ENCODE measurements around the gene ZMYND8. TPM values are rescaled to one million over a fixed set of nuclear protein-coding genes. Genes with fewer than 3 reads are reported as not detected.
"Not testable (repeated sequence)": the region's sequence is repeated elsewhere in the genome, so short reads cannot be mapped to it uniquely, and the experiment has no call there.

Gene ZMYND8
- total and polyA plus RNA-seq, 7 donors, result 7.8 to 46.0 (median 24.8) TPM

- H3K36me3 ChIP-seq, result no peaks in the 10 kb centered on the region
- no peak overlapping the region for H3K27ac ChIP-seq
- H3K4me1 ChIP-seq, result no peaks in the 10 kb centered on the region
- DNase-seq, result no peak
- no peak overlapping the region for H3K4me3 ChIP-seq
- WGBS, 2 donors, result 95 to 96% methylated on average over 6 of the region's 6 CpGs
- TF ChIP-seq POLR2AphosphoS5 (IDR thresholded peaks at IDR 0.05) (no peak), POLR2A (IDR thresholded peaks at IDR 0.05) (no peak), CTCF (IDR thresholded peaks at IDR 0.05) (no peak), EP300 (IDR thresholded peaks at IDR 0.05) (no peak)
- H3K9me3 ChIP-seq, result no peaks in the 10 kb centered on the region
- no peaks in the 10 kb centered on the region for H3K27me3 ChIP-seq
- intact Hi-C loops (cut with DNase I), result no loop called here
Observed at GRCh38 chr20:47391276-47392010, 34.9 kb upstream of the ZMYND8 start.

DNA sequence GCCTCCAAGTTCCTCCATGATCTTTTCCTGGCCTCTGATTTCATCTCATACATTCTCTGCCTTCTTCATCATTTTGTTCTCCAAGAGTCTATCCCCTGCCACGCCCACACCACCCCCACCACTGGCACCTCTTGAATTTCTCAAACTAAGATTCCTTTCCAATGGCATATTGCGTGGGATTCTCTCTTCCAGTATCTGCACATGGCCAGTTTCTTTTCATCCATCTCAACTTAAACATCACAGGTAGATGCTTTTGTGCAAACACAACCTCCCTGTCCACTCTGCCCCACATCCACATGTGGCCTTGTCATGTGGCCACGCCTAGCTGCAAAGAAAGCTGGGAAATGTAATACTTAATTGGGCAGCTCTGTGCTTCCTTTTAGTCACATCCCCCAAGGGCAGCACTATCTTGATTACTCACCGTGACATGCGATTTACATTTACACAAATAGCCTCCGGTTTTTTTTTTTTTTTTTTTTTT is 33.4 kb upstream of the ZMYND8 start:
- 80 to 86% methylated on average over 6 of the region's 6 CpGs for WGBS, 2 donors
- intact Hi-C loops (cut with DNase I), result loop anchor here (10.0 kb wide), 1 partner anchor 635 kb away; no protein-coding TSS in a partner anchor

GRCh38 chr20:47385968-47386367 is 29.5 kb upstream of the ZMYND8 start:
- intact Hi-C loops (cut with DNase I), result loop anchor here (2.0 to 10.0 kb wide), 2 partner anchors 235 to 631 kb away; no protein-coding TSS in a partner anchor
- not testable (repeated sequence) for H3K36me3 ChIP-seq, H3K4me3 ChIP-seq, H3K9me3 ChIP-seq, DNase-seq, H3K27me3 ChIP-seq
- WGBS, 2 donors, result 96 to 98% methylated on average over 5 of the region's 5 CpGs
- Histone ChIP-seq H3K27ac (peak overlapping the region in 1 of 4 donors; percentile 23), H3K4me1 (peaks cover 0 to 16% (median 12%) of the 10 kb centered on the region in 4 donors)

More for the DNA sequence above, 33.4 kb upstream of the ZMYND8 start:
- DNase-seq, result no peak
- Histone ChIP-seq H3K4me3 (no peak overlapping the region), H3K4me1 (peaks cover 0 to under 1% (median under 1%) of the 10 kb centered on the region in 4 donors), H3K27me3 (no peaks in the 10 kb centered on the region), H3K36me3 (no peaks in the 10 kb centered on the region), H3K9me3 (no peaks in the 10 kb centered on the region), H3K27ac (no peak overlapping the region)
- TF ChIP-seq EP300 (IDR thresholded peaks at IDR 0.05), result no peak
- no peak for TF ChIP-seq POLR2AphosphoS5 (IDR thresholded peaks at IDR 0.05)
- TF ChIP-seq POLR2A (IDR thresholded peaks at IDR 0.05), result no peak
- TF ChIP-seq CTCF (IDR thresholded peaks at IDR 0.05), result no peak

GRCh38 chr20:47382746-47383415 is 26.4 kb upstream of the ZMYND8 start:
- intact Hi-C loops (cut with DNase I), result loop anchor here (5.0 to 10.0 kb wide), 2 partner anchors 119 to 628 kb away; partner anchors contain the start of gene NCOA3
- TF ChIP-seq CTCF (IDR thresholded peaks at IDR 0.05) (no peak), POLR2AphosphoS5 (IDR thresholded peaks at IDR 0.05) (no peak), POLR2A (IDR thresholded peaks at IDR 0.05) (no peak), EP300 (IDR thresholded peaks at IDR 0.05) (no peak)

DNA sequence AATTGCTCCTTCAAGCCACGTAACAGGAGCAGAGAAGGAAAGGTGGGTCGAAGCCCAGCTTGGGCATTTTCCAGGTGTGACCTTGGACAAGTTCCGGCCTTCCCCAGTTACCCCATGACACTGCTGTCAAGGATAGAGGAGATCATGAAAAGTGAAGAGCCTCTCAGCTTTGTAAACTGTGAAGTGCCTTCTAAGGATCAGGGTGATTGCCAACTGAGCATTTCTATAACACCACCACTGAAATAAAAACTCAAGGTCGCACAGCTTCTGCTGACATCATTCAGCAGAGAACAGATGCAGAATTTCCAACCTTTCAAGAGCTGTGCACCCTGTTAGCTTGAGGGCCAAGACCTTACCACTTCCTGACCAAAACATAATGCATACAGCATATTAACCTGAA is 24.0 kb upstream of the ZMYND8 start:
- no peaks in the 10 kb centered on the region for H3K9me3 ChIP-seq
- 88% methylated on average over 4 of the region's 4 CpGs for WGBS, 2 donors
- TF ChIP-seq POLR2A (IDR thresholded peaks at IDR 0.05) (no peak), EP300 (IDR thresholded peaks at IDR 0.05) (no peak), POLR2AphosphoS5 (IDR thresholded peaks at IDR 0.05) (no peak), CTCF (IDR thresholded peaks at IDR 0.05) (no peak)
- H3K4me1 ChIP-seq, result peaks cover 0 to 31% (median 25%) of the 10 kb centered on the region in 4 donors
- intact Hi-C loops (cut with DNase I), result loop anchor here (5.0 to 10.0 kb wide), 2 partner anchors 122 to 626 kb away; partner anchors contain the start of gene NCOA3
- no peaks in the 10 kb centered on the region for H3K27me3 ChIP-seq
- no peak for DNase-seq
- no peaks in the 10 kb centered on the region for H3K36me3 ChIP-seq
- H3K27ac ChIP-seq, result peak overlapping the region in 3 of 4 donors; percentile 20 to 67 (median 26)
- H3K4me3 ChIP-seq, result no peak overlapping the region

More at GRCh38 chr20:47382746-47383415, 26.4 kb upstream of the ZMYND8 start:
- H3K36me3 ChIP-seq, result no peaks in the 10 kb centered on the region
- H3K4me1 ChIP-seq, result peaks cover 0 to 31% (median 25%) of the 10 kb centered on the region in 4 donors
- DNase-seq, result no peak
- peak overlapping the region in 1 of 4 donors; percentile 77 for H3K27ac ChIP-seq
- H3K4me3 ChIP-seq, result no peak overlapping the region
- H3K27me3 ChIP-seq, result no peaks in the 10 kb centered on the region
- 92 to 93% methylated on average over 5 of the region's 5 CpGs for WGBS, 2 donors
- no peaks in the 10 kb centered on the region for H3K9me3 ChIP-seq
